Measurements from ENCODE around the gene CDKL4.
"Not testable (repeated sequence)": the region's sequence is repeated elsewhere in the genome, so short reads cannot be mapped to it uniquely, and the experiment has no call there.

CDKL4 gene

GRCh38 chr2:39247512-39248043, 3.8 kb upstream of the CDKL4 start:
- TF ChIP-seq, protein P1, sequence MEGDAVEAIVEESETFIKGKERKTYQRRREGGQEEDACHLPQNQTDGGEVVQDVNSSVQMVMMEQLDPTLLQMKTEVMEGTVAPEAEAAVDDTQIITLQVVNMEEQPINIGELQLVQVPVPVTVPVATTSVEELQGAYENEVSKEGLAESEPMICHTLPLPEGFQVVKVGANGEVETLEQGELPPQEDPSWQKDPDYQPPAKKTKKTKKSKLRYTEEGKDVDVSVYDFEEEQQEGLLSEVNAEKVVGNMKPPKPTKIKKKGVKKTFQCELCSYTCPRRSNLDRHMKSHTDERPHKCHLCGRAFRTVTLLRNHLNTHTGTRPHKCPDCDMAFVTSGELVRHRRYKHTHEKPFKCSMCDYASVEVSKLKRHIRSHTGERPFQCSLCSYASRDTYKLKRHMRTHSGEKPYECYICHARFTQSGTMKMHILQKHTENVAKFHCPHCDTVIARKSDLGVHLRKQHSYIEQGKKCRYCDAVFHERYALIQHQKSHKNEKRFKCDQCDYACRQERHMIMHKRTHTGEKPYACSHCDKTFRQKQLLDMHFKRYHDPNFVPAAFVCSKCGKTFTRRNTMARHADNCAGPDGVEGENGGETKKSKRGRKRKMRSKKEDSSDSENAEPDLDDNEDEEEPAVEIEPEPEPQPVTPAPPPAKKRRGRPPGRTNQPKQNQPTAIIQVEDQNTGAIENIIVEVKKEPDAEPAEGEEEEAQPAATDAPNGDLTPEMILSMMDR (IDR thresholded peaks at IDR 0.05; ENCODE audit: low read depth, low read length): no peak

GRCh38 chr2:39246382-39246980, 2.7 kb upstream of the CDKL4 start:
- no peak for DNase-seq (ENCODE audit: extremely low read depth, low read depth)
- TF ChIP-seq, protein P1 (IDR thresholded peaks at IDR 0.05; ENCODE audit: low read depth, low read length): no peak

More at GRCh38 chr2:39247512-39248043, 3.8 kb upstream of the CDKL4 start:
- no peak for DNase-seq (ENCODE audit: extremely low read depth, low read depth)

DNA sequence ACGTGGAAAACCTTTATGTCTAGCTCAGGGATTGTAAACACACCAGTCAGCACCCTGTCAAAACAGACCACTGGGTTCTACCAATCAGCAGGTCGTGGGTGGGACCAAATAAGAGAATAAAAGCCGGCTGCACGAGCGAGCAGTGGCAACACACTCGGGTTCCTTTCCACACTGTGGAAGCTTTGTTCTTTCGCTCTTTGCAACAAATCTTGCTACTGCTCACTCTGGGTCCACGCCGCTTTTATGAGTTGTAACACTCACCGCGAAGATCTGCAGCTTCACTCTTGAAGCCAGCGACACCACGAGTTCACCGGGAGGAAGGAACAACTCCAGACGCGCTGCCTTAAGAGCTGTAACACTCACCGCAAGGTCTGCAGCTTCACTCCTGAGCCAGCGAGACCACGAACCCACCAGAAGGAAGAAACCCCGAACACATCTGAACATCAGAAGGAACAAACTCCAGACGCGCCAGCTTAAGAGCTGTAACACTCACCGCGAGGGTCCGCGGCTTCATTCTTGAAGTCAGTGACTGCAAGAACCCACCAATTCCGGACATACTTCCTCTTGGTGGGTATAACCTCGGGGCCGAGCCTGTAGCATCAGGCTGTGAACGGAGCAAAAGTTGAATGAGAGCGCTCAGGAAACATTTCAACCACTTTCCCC, 1.3 kb upstream of the CDKL4 start:
- DNase-seq (ENCODE audit: extremely low read depth, low read depth): not testable (repeated sequence)

DNA sequence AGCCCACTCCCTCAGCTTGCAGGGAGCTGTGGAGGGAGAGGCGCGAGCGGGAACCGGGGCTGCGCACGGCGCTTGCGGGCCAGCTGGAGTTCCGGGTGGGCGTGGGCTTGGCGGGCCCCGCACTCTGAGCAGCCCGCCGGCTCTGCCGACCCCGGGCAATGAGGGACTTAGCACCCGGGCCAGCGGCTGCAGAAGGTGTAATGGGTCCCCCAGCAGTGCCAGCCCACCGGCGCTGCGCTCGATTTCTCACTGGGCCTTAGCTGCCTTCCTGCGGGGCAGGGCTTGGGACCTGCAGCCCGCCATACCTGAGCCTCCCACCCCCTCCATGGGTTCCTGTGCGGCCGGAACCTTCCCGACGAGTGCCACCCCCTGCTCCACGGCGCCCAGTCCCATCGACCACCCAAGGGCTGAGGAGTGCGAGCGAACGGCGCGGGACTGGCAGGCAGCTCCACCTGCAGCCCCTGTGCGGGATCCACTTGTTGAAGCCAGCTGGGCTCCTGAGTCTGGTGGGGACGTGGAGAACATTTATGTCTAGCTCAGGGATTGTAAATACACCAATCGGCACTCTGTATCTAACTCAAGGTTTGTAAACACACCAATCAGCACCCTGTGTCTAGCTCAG, 582 bp upstream of the CDKL4 start:
- DNase-seq (ENCODE audit: extremely low read depth, low read depth): not testable (repeated sequence)

- TF ChIP-seq, protein P1 (IDR thresholded peaks at IDR 0.05; ENCODE audit: low read depth, low read length): no peak
- no peak for DNase-seq (ENCODE audit: extremely low read depth, low read depth)
Observed at GRCh38 chr2:39241588-39241987, 2.2 kb downstream of the CDKL4 start.

- TF ChIP-seq, protein P1 (IDR thresholded peaks at IDR 0.05; ENCODE audit: low read depth, low read length): no peak
- DNase-seq (ENCODE audit: extremely low read depth, low read depth): no peak
Observed at GRCh38 chr2:39240758-39241157, 3.0 kb downstream of the CDKL4 start.

DNA sequence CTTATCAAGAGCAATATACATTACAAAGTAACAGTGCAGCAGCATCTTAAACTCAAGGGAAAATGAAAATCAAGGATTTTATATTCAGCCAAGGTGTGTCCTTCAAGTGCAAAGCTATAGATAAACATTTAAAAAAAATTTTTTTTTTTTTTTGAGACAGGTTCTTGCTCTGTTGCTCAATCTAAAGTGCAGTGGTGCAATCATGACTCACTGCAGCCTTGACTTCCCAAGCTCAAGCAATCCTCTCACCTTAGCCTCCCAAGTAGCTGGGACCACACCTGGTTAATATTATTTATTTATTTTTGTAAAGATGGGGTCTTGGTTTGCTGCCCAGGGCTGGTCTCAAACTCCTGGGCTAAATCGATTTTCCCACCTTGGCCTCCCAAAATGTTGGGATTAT, 9.0 kb downstream of the CDKL4 start:
- TF ChIP-seq, protein P1 (IDR thresholded peaks at IDR 0.05; ENCODE audit: low read depth, low read length): no peak
- no peak for DNase-seq (ENCODE audit: extremely low read depth, low read depth)

DNA sequence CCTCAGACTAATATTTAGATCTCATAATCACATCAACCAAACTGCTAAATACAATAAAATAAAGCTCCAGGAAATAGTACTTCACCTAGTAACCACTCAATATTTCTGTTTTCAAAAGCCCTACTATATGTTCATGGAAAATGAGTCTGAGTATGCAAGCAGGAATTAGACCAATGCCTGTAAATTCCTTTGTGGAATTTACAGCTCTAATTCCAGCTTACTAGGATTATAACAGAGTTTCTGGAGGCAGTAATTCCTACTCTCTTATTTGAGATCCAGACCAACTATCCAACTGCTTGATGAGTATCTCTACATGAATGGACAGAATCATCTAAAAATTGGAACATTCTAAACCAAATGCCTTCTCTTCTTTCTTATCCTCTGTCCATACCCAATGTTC, 11.6 kb downstream of the CDKL4 start:
- TF ChIP-seq, protein P1 (IDR thresholded peaks at IDR 0.05; ENCODE audit: low read depth, low read length): no peak
- DNase-seq (ENCODE audit: extremely low read depth, low read depth): no peak

Data from AG09319 (cell line).